GM18909 (cell line): ENCODE measurements around the gene ZBTB11.
"Not testable (repeated sequence)": the region's sequence is repeated elsewhere in the genome, so short reads cannot be mapped to it uniquely, and the experiment has no call there.

Experiments used
- ATAC-seq: cut with Tn5 transposase; IDR thresholded peaks from one replicate; pipeline ENCODE4 v1.9.1; 2021; ENCODE audit warnings: mild to moderate bottlenecking; ENCODE audit not compliant: unreplicated experiment, poor library complexity

Gene ZBTB11

DNA sequence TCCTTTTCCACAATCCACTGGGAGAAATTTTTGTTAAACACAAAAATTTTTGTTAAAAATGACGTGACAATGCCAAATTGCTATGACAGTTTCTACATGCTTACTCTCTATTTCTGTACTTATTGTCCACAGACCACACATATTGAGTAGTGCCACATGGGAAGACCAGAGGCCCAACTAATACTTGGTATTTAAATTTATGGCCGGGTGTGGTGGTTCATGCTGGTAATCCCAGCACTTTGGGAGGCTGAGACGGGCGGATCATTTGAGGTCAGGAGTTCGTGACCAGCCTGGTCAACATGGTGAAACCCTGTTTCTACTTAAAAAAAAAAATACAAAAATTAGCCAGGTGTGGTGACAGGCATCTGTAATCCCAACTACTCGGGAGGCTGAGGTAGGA is 20.3 kb downstream of the ZBTB11 start:
- no peak for ATAC-seq

DNA sequence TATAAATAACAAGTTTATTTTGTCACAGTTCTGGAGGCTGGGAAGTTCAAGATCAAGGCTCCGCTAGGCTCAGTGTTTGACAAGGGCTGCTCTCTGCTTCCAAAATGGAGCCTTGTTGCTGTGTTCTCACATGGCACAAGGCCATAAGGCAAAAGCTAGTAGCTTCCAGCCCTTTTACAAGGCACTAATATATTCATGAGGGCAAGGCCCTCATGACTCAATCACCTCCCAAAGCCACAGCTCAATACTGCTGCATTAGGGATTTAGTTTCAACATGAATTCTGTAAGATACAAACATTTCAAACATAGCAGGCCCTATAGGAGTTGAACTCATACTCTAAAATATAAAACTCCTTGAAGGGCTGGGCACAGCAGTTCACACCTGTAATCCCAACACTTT is 30.2 kb downstream of the ZBTB11 start:
- ATAC-seq, result no peak

- ATAC-seq, result peak; percentile 53
Observed at GRCh38 chr3:101643861-101644613, 32.9 kb downstream of the ZBTB11 start.

DNA sequence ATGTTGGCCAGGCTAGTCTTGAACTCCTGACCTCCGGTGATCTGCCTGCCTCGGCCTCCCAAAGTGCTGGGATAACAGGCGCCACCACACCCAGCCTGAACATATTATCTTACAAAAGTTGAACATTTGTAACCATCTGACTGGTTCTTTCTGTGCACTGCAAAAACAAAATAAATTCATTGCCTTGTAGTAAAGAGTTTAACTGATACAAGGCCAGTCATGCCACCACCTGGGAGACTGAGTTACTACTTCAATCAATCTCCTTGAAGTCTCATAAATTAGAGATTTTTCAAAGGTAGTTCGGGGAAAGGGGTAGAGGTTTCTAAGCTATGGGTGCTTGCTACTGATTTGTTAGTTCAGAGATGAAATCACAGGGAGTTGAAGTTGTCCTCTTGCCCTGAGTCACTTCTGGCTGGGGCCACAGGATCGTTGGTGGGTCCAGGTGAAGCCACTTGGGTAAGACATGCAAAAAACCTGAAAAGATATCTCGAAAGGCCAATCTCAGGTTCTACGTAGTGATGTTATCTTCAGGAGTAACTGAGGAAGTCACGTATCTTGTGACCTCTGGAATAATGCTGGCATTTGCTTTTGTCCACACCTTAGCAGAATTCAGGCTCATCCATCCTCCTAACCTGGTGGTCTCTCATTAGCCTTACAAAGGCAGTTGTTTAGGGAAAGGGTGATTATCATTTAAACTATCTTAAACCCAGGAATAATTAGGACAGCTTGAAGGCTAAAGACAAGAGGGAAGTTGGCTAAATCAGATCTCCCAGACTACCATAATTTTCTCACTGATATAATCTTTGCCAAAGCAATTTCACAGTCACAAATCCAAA is 33.7 kb downstream of the ZBTB11 start:
- no peak for ATAC-seq

DNA sequence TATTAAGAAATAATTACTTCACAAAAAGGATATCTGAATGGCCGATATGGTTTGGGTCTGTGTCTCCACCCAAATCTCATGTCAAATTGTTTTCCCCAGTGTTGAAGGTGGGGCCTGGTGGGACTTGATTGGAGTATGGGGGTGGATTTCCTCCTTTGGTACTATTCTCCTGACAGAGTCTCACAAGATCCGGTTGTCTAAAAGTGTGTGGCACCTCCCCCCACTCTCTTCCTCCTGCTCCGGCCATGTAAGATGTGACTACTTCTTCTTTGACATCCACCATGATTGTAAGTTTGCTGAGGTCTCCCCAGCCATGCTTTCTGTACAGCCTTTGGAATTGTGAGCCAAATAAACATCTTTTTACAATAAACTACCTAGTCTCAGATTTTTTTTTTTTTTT is 34.5 kb downstream of the ZBTB11 start:
- ATAC-seq, result no peak

- not testable (repeated sequence) for ATAC-seq
Observed at GRCh38 chr3:101641397-101642115, 35.4 kb downstream of the ZBTB11 start.

- no peak for ATAC-seq
Observed at GRCh38 chr3:101640256-101640655, 36.7 kb downstream of the ZBTB11 start.

DNA sequence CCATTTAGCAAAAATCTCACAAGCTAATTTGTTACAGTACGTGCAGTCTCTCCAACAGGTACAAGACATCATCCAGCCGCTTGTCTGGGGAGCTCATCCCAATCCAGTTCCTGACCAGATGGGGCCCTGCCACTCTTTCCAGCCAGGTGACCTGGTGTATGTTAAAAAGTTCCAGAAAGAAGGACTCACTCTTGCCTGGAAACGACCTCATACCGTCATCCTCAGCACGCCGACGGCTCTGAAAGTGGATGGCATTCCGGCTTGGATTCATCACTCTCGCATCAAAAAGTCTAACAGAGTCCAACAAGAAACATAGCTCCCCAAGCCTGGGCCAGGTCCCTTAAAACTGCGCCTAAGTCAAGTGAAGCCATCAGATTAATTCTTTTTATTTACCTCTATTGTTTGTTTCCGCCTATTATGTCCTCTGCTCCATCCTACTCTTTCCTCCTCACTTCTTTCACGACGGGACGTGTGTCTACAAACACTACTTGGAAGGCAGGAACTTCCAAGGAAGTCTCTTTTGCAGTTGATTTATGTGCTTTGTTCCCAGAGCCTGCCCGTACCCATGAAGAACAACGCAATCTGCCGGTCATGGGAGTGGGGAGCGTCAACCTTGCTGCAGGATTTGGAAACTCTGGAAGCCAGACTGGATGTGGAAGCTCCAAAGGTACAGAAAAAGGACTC is 37.5 kb downstream of the ZBTB11 start:
- ATAC-seq, result no peak

GRCh38 chr3:101638261-101638745 is 38.6 kb downstream of the ZBTB11 start:
- no peak for ATAC-seq

DNA sequence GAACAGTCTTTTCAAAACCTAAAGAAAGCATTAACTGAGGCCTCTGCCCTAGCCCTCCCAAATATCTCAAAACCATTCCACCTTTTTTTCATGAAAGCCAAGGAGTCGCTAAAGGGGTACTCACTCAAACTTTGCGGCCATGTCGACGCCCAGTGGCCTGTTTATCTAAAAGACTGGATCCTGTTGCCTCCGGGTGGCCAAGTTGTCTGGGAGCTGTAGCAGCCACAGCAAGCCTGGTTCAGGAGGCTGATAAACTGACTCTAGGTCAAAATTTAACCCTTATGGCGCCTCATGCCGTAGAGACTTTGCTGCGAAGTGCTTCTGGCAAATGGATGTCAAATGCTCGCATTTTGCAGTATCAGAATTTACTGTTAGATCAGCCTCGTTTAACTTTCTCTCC is 39.5 kb downstream of the ZBTB11 start:
- ATAC-seq, result no peak

GRCh38 chr3:101635954-101636798 is 40.8 kb downstream of the ZBTB11 start:
- ATAC-seq, result peak; percentile 94

DNA sequence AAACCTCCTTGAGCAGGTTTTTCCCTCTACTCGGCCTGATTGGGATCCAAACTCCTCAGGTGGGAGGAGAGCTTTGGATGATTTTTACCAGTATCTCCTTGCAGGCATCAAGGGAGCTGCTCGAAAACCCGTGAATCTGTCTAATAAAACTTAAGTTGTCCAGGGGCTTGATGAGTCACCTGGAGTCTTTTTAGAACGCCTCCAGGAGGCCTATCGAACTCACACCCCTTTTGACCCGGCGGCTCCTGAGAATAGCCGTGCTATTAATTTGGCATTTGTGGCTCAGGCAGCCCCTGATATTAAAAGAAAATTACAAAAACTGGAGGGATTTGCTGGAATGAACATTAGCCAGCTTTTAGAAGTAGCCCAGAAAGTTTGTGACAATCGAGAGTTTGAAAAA is 41.6 kb downstream of the ZBTB11 start:
- ATAC-seq, result no peak

DNA sequence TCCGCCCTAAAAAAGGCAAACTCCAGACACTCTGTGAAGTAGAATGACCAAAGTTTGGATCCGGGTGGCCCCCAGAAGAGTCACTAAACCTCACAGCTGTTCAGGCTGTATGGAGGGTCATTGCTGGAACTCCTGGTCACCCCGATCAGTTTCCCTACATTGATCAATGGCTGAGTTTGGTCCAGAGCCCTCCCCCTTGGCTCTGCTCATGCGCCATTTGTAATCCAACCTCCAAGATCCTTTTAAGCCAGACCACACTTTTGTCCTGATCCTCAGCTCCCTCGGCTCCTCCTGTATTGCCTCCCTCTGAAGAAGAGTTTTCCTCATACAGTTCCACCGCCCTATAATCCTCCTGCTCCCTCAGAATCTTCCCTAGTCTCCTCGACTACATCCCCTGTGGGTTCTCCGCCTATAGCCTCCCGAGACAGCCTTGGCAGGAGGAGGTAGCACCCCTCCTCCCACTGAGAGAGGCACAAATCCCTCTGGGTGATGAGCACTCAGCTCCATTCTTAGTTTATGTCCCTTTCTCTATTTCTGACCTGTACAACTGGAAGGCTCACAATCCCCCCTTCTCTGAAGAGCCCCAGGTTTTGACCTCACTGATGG is 42.2 kb downstream of the ZBTB11 start:
- ATAC-seq, result no peak

DNA sequence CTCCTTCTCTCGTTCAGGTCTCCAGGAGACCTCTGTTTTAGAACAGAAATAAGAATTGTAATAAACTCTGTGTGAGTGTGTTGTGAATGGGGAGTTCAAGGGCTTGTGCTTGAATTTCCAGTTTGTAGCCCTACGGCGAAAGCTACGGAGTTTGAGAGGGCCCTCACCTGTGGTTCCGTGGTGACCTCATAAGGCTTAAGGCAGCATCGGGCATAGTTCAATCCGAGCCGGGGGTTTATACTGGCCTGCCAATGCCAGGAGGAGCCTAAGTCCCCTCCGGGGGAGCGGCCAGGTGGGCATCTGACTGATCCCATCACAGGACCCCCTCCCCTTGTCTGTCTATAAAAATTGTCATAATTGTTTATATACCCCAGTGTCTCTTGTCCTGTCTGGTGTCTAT is 43.7 kb downstream of the ZBTB11 start:
- ATAC-seq, result no peak

DNA sequence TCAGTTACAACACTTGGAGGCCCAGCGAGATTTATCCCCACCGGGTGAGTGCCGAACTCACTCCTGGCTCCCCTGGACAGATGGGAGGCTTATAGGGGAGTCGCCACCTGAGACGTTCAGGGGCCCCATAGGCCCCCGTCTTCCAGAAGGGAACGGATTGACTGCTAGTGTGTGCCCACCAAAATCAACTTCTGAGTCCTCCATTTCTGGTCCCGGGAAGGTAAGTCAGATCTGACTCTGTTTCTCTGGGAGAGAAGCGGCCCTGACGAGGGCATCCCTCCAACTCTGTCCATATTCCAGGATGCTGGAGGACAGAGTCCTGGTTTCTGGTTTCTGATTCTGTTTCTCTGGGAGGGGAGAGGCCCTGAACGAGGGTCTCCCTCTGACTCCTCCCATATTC is 44.3 kb downstream of the ZBTB11 start:
- ATAC-seq, result no peak

- ATAC-seq, result not testable (repeated sequence)
Observed at GRCh38 chr3:101631959-101632358, 45.0 kb downstream of the ZBTB11 start.

- ATAC-seq, result no peak
Observed at GRCh38 chr3:101631098-101631796, 45.7 kb downstream of the ZBTB11 start.

- no peak for ATAC-seq
Observed at GRCh38 chr3:101629219-101629618, 47.7 kb downstream of the ZBTB11 start.
